Measurements from ENCODE around the gene DUSP16.
"Not testable (repeated sequence)": the region's sequence is repeated elsewhere in the genome, so short reads cannot be mapped to it uniquely, and the experiment has no call there.

Gene DUSP16

DNA sequence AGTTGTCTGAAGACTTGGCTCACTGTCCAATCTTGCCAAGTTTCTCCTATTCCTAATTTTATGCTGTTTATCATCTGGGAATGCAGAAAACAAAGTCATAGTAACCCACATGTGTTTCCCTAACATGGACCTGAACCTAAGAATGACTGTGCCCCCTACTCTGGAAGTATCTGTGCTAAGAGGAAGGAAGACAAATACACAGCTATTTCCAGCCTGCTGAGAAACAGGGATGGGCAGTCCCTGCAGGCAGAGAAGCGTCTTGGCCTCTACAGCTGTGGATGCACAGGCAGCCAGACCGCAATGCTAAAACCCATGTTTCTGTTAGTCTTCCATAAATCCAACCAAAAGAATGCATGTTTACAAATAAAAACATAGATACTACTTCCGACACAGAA, 56.2 kb downstream of the DUSP16 start:
- no peak for TF ChIP-seq JUND (IDR thresholded peaks at IDR 0.05; ENCODE audit: low read depth)
- in situ Hi-C loops (cut with HindIII; ENCODE audit: low pct_unique_long_range_greater_than_20kb, low sequenced_read_pairs) = no loop called here
- no peak for DNase-seq (ENCODE audit: low read depth in 1 of 2, low spot score in 1 of 2)

- in situ Hi-C loops (cut with HindIII; ENCODE audit: low pct_unique_long_range_greater_than_20kb, low sequenced_read_pairs) = no loop called here
Observed at GRCh38 chr12:12505544-12506495, 56.8 kb downstream of the DUSP16 start.

GRCh38 chr12:12503384-12504078, 59.1 kb downstream of the DUSP16 start:
- TF ChIP-seq JUND (IDR thresholded peaks at IDR 0.05; ENCODE audit: low read depth) = no peak
- in situ Hi-C loops (cut with HindIII; ENCODE audit: low pct_unique_long_range_greater_than_20kb, low sequenced_read_pairs) = no loop called here
- no peak for DNase-seq (ENCODE audit: low read depth in 1 of 2, low spot score in 1 of 2)

More at GRCh38 chr12:12505544-12506495, 56.8 kb downstream of the DUSP16 start:
- no peak for TF ChIP-seq JUND (IDR thresholded peaks at IDR 0.05; ENCODE audit: low read depth)
- DNase-seq (ENCODE audit: low read depth in 1 of 2, low spot score in 1 of 2) = no peak

DNA sequence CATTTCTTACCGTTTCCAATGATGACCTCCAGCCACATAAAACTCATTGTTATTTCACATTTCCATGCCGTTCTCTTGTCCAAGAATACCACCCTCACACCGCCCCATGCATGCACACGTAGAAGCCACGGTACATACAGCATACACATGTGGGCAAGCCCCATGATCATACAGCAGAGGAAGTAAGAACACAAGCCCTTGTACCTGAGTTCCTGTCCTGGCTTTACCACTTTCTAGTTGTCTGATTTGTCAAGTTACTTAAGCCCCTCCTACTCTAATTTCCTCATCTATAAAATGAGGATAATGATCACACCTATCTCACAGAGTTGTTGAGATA, 59.9 kb downstream of the DUSP16 start:
- no peak for DNase-seq (ENCODE audit: low read depth in 1 of 2, low spot score in 1 of 2)
- in situ Hi-C loops (cut with HindIII; ENCODE audit: low pct_unique_long_range_greater_than_20kb, low sequenced_read_pairs) = no loop called here
- no peak for TF ChIP-seq JUND (IDR thresholded peaks at IDR 0.05; ENCODE audit: low read depth)

GRCh38 chr12:12502130-12502814, 60.4 kb downstream of the DUSP16 start:
- in situ Hi-C loops (cut with HindIII; ENCODE audit: low pct_unique_long_range_greater_than_20kb, low sequenced_read_pairs); DNase-seq (ENCODE audit: low read depth in 1 of 2, low spot score in 1 of 2): not testable (repeated sequence)

GRCh38 chr12:12501121-12501520, 61.5 kb downstream of the DUSP16 start:
- no peak for DNase-seq (ENCODE audit: low read depth in 1 of 2, low spot score in 1 of 2)
- no peak for TF ChIP-seq JUND (IDR thresholded peaks at IDR 0.05; ENCODE audit: low read depth)
- in situ Hi-C loops (cut with HindIII; ENCODE audit: low pct_unique_long_range_greater_than_20kb, low sequenced_read_pairs) = no loop called here

- in situ Hi-C loops (cut with HindIII; ENCODE audit: low pct_unique_long_range_greater_than_20kb, low sequenced_read_pairs) = no loop called here
- no peak for DNase-seq (ENCODE audit: low read depth in 1 of 2, low spot score in 1 of 2)
- no peak for TF ChIP-seq JUND (IDR thresholded peaks at IDR 0.05; ENCODE audit: low read depth)
Observed at GRCh38 chr12:12499909-12500604, 62.6 kb downstream of the DUSP16 start.

DNA sequence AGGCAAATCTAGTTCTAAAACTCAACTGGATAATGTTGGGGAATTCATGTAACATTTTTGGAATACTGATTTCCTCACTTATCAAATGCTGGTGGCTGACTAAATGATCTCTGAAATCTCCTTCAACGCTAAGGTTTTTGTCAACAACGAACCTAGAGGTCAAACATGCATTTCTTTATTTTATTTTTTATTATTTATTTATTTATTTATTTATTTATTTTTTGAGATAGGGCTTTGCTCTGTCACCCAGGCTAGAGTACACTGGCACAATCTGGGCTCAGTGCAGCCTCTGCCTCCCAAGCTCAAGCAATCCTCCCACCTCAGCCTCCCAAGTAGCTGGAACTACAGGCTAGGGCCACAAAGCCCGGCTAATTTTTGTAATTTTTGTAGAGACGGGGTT, 64.5 kb downstream of the DUSP16 start:
- in situ Hi-C loops (cut with HindIII; ENCODE audit: low pct_unique_long_range_greater_than_20kb, low sequenced_read_pairs) = no loop called here
- DNase-seq (ENCODE audit: low read depth in 1 of 2, low spot score in 1 of 2) = no peak
- TF ChIP-seq JUND (IDR thresholded peaks at IDR 0.05; ENCODE audit: low read depth) = no peak

DNA sequence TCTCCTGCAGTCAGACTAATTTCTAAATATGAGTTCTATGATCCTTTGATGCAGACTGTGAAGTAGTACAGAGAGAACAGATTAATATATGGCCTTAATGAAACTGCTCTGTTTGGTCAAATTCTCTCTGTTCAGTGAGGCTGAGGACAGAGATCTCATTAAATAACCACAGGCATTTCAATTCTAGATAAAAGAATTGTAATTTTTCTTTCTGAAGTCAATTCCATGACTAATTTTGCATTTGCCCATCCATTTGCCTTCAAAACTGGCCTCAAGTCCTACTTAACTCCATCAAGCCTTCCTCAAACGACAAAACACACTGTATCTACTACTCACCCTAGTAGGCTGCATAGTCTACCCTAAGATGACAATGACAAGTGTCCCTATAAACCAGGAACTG, 67.1 kb downstream of the DUSP16 start:
- no peak for DNase-seq (ENCODE audit: low read depth in 1 of 2, low spot score in 1 of 2)
- in situ Hi-C loops (cut with HindIII; ENCODE audit: low pct_unique_long_range_greater_than_20kb, low sequenced_read_pairs) = no loop called here
- no peak for TF ChIP-seq JUND (IDR thresholded peaks at IDR 0.05; ENCODE audit: low read depth)

- in situ Hi-C loops (cut with HindIII; ENCODE audit: low pct_unique_long_range_greater_than_20kb, low sequenced_read_pairs) = no loop called here
- DNase-seq (ENCODE audit: low read depth in 1 of 2, low spot score in 1 of 2) = no peak
- TF ChIP-seq JUND (IDR thresholded peaks at IDR 0.05; ENCODE audit: low read depth) = no peak
Observed at GRCh38 chr12:12492547-12492946, 70.1 kb downstream of the DUSP16 start.

DNA sequence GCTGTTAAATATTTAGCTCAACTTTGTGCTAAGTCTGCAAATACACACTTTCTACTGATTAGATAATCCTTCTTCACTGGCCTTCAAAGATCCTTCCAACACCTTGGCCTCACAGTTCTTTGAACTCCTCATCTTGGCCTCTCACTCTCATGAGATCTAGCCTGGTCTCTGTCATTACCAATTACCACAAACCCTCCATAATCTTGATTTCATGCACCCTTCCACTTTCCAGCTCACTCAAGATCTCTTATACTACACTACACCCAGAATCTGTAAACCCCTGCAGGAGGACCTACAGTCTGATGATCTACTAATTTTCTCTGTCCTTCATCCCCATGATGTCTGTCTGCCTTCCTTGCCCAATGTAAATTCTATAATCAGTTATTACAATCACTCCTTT, 71.1 kb downstream of the DUSP16 start:
- no peak for TF ChIP-seq JUND (IDR thresholded peaks at IDR 0.05; ENCODE audit: low read depth)
- in situ Hi-C loops (cut with HindIII; ENCODE audit: low pct_unique_long_range_greater_than_20kb, low sequenced_read_pairs) = no loop called here
- DNase-seq (ENCODE audit: low read depth in 1 of 2, low spot score in 1 of 2) = no peak

DNA sequence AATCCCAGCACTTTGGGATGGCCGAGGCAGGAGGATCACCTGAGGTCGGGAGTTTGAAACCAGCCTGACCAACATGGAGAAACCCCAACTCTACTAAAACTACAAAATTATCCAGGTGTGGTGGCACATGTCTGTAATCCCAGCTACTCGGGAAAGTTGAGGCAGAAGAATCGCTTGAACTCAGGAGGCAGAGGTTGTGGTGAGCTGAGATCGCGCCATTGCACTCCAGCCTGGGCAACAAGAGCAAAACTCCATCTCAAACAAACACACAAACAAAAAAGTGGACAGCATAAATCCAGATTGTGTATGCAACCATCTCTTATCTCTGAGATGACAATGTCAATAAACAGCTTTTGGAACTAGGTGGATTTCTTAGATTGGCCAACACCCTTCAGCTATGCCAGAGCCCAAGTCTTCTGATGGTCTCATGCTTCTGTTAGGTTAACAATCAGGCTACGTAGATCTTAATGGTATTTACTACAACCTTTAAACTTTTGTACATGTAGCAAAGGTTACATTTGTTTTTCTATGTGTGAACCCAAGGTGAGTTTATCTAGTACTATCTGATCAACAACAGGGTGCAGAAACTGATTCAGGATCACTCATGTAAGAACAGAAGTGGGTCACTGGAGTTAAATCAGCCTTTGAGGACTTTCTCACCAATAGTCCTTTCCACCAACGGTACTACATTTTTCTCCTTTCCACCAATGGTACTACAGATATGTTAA, 73.7 kb downstream of the DUSP16 start:
- TF ChIP-seq JUND (IDR thresholded peaks at IDR 0.05; ENCODE audit: low read depth) = no peak
- DNase-seq (ENCODE audit: low read depth in 1 of 2, low spot score in 1 of 2) = no peak
- in situ Hi-C loops (cut with HindIII; ENCODE audit: low pct_unique_long_range_greater_than_20kb, low sequenced_read_pairs) = no loop called here

Measured in T47D (cell line).